ENCODE measurements around the gene CDH4.

The CDH4 gene

GRCh38 chr20:61649105-61649859 lies 397.2 kb downstream of the CDH4 start:
- CTCF ChIA-PET = no interaction called here
- no peak for TF ChIP-seq CTCF (IDR thresholded peaks at IDR 0.05; ENCODE audit: insufficient read depth, low read length, missing control alignments)
- no peak for DNase-seq (ENCODE audit: low read depth, low spot score)
- POLR2A ChIA-PET = no interaction called here
- no peak overlapping the region for H3K4me3 ChIP-seq (ENCODE audit: low read depth, low read length)

GRCh38 chr20:61649860-61650162 lies 397.8 kb downstream of the CDH4 start:
- no peak for TF ChIP-seq CTCF (IDR thresholded peaks at IDR 0.05; ENCODE audit: insufficient read depth, low read length, missing control alignments)
- H3K4me3 ChIP-seq (ENCODE audit: low read depth, low read length) = no peak overlapping the region
- no peak for DNase-seq (ENCODE audit: low read depth, low spot score)
- POLR2A ChIA-PET = no interaction called here
- CTCF ChIA-PET = no interaction called here

- TF ChIP-seq CTCF (IDR thresholded peaks at IDR 0.05; ENCODE audit: insufficient read depth, low read length, missing control alignments) = no peak
- POLR2A ChIA-PET = no interaction called here
- no peak overlapping the region for H3K4me3 ChIP-seq (ENCODE audit: low read depth, low read length)
- no peak for DNase-seq (ENCODE audit: low read depth, low spot score)
- CTCF ChIA-PET = no interaction called here
Observed at GRCh38 chr20:61650912-61651733, 399.1 kb downstream of the CDH4 start.

- ChIA-PET POLR2A (no interaction called here), CTCF (no interaction called here)
- DNase-seq (ENCODE audit: low read depth, low spot score) = no peak
- no peak for TF ChIP-seq CTCF (IDR thresholded peaks at IDR 0.05; ENCODE audit: insufficient read depth, low read length, missing control alignments)
- no peak overlapping the region for H3K4me3 ChIP-seq (ENCODE audit: low read depth, low read length)
Observed at GRCh38 chr20:61652146-61652545, 400.1 kb downstream of the CDH4 start.

- no peak overlapping the region for H3K4me3 ChIP-seq (ENCODE audit: low read depth, low read length)
- no peak for DNase-seq (ENCODE audit: low read depth, low spot score)
- no peak for TF ChIP-seq CTCF (IDR thresholded peaks at IDR 0.05; ENCODE audit: insufficient read depth, low read length, missing control alignments)
- ChIA-PET CTCF (no interaction called here), POLR2A (no interaction called here)
Observed at GRCh38 chr20:61654726-61655125, 402.7 kb downstream of the CDH4 start.

- no peak for DNase-seq (ENCODE audit: low read depth, low spot score)
- no peak for TF ChIP-seq CTCF (IDR thresholded peaks at IDR 0.05; ENCODE audit: insufficient read depth, low read length, missing control alignments)
- POLR2A ChIA-PET = no interaction called here
- CTCF ChIA-PET = no interaction called here
- H3K4me3 ChIP-seq (ENCODE audit: low read depth, low read length) = no peak overlapping the region
Observed at GRCh38 chr20:61655591-61655990, 403.5 kb downstream of the CDH4 start.

All from AG04449 (cell line).